GM21447 (cell line): Measurements from ENCODE around the gene RTF2.

Source experiments
- ATAC-seq: cut with Tn5 transposase; IDR thresholded peaks from one replicate; pipeline ENCODE4 v1.9.1; 2021; ENCODE audit not compliant: unreplicated experiment

RTF2 gene

GRCh38 chr20:56437196-56437960, 31.0 kb upstream of the RTF2 start:
- no peak for ATAC-seq

GRCh38 chr20:56438284-56438683, 30.1 kb upstream of the RTF2 start:
- ATAC-seq = no peak

GRCh38 chr20:56439771-56440291, 28.6 kb upstream of the RTF2 start:
- ATAC-seq = no peak

GRCh38 chr20:56440346-56441007, 27.9 kb upstream of the RTF2 start:
- ATAC-seq = peak; percentile 80

GRCh38 chr20:56442389-56443365, 25.8 kb upstream of the RTF2 start:
- no peak for ATAC-seq

GRCh38 chr20:56443654-56444540, 24.5 kb upstream of the RTF2 start:
- no peak for ATAC-seq

GRCh38 chr20:56445130-56445529, 23.3 kb upstream of the RTF2 start:
- no peak for ATAC-seq

- no peak for ATAC-seq
These were observed 22.9 kb upstream of the RTF2 start for GRCh38 chr20:56445540-56445939.

GRCh38 chr20:56447227-56447626, 21.2 kb upstream of the RTF2 start:
- ATAC-seq = no peak

- ATAC-seq = no peak
These were observed 19.0 kb upstream of the RTF2 start for GRCh38 chr20:56449459-56449858.

GRCh38 chr20:56451056-56451765, 17.2 kb upstream of the RTF2 start:
- no peak for ATAC-seq

- ATAC-seq = peak; percentile 69
These were observed 15.1 kb upstream of the RTF2 start for GRCh38 chr20:56453352-56453751.

GRCh38 chr20:56454754-56455153, 13.7 kb upstream of the RTF2 start:
- peak; percentile 93 for ATAC-seq

- no peak for ATAC-seq
These were observed 10.1 kb upstream of the RTF2 start for GRCh38 chr20:56458206-56458821.

- ATAC-seq = no peak
These were observed 8.0 kb upstream of the RTF2 start for GRCh38 chr20:56460459-56460858.

GRCh38 chr20:56461576-56461975, 6.9 kb upstream of the RTF2 start:
- ATAC-seq = no peak

GRCh38 chr20:56463428-56463827, 5.0 kb upstream of the RTF2 start:
- no peak for ATAC-seq

GRCh38 chr20:56465997-56466396, 2.4 kb upstream of the RTF2 start:
- ATAC-seq = no peak

- ATAC-seq = no peak
These were observed 485 bp upstream of the RTF2 start for GRCh38 chr20:56467968-56468315.
